Colonic mucosa (tissue), 4 donors: ENCODE results near the gene STIMATE. TPM values are rescaled to one million over a fixed set of nuclear protein-coding genes. Genes with fewer than 3 reads are reported as not detected.

Experiments used
- DNase-seq: peaks from one replicate; pipeline ENCODE4 v3.0.0-alpha.2; 2020
- H3K27ac ChIP-seq: fragments of 200-600 bp; one replicate; pipeline ENCODE4 v1.8.0; 2021
- H3K27me3 ChIP-seq: fragments of 200-600 bp; one replicate; pipeline ENCODE4 v1.8.0; 2021
- H3K36me3 ChIP-seq: fragments of 200-600 bp; one replicate; pipeline ENCODE4 v1.8.0; 2021
- H3K4me1 ChIP-seq: fragments of 200-600 bp; one replicate; pipeline ENCODE4 v1.8.0; 2021; ENCODE audit warnings: mild to moderate bottlenecking
- H3K4me3 ChIP-seq: fragments of 200-600 bp; one replicate; pipeline ENCODE4 v1.8.0; 2021
- H3K9ac ChIP-seq, 2 donors: one replicate each; pipeline ENCODE4 v1.7.0; 2013; ENCODE audit warnings: control low read depth in 2 of 2, low read depth in 2 of 2, low read length in 2 of 2
- H3K9me3 ChIP-seq: fragments of 200-600 bp; one replicate; pipeline ENCODE4 v1.8.0; 2021
- intact Hi-C: fragments of 100-400 bp; cut with DNase I; formaldehyde crosslinking; loops from one replicate; pipeline ENCODE4 v1.14.1; 2022
- total RNA-seq, 2 donors: library from RNA; stranded (reverse); fragmentation: NEBNext Ultra II Directional in 1 of 2; extraction: Animal tissue kit (Norgen Biotek cat#: 25700) in 1 of 2; gene quantifications; one replicate each; pipeline ENCODE4 v1.2.1, GENCODE V29; 2021
- TF ChIP-seq, protein P1 (sequence below): fragments of 200-600 bp; IDR thresholded peaks from one replicate; pipeline ENCODE4 v1.8.0; 2022; ENCODE audit warnings: antibody characterized with exemption, mild to moderate bottlenecking
- donor health status: healthy.
- donor health status: DM: no; HTN: no; CAD: no.
- donor health status: DM: no; HTN: no; CAD: no.

Gene STIMATE
- total RNA-seq, 2 donors from 2014 or later, result 7.4 to 15.3 TPM

DNA sequence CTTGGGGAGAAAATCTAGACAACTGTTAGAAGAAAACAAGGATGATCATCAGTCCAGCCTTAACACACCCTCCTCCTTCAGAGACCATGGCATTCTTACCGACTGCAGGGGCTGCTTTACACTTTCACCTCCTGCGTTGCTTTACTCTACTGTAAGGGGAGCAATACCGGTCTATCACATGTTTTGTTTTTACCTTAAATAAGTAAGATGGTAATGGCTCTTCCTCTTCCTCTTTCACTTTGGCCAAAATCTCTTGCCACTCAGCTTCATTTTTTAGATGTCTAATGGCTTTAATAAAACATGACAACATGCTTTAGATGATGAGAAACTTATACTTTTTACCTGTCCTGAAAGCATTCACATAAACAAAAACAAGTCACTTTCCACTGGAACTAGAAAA, 33.4 kb upstream of the STIMATE start:
- Histone ChIP-seq H3K36me3 (no peaks in the 10 kb centered on the region), H3K9ac (no peak overlapping the region), H3K4me3 (no peak overlapping the region), H3K9me3 (no peaks in the 10 kb centered on the region), H3K27ac (no peak overlapping the region), H3K27me3 (no peaks in the 10 kb centered on the region), H3K4me1 (no peaks in the 10 kb centered on the region)
- DNase-seq, result no peak
- TF ChIP-seq, protein P1, sequence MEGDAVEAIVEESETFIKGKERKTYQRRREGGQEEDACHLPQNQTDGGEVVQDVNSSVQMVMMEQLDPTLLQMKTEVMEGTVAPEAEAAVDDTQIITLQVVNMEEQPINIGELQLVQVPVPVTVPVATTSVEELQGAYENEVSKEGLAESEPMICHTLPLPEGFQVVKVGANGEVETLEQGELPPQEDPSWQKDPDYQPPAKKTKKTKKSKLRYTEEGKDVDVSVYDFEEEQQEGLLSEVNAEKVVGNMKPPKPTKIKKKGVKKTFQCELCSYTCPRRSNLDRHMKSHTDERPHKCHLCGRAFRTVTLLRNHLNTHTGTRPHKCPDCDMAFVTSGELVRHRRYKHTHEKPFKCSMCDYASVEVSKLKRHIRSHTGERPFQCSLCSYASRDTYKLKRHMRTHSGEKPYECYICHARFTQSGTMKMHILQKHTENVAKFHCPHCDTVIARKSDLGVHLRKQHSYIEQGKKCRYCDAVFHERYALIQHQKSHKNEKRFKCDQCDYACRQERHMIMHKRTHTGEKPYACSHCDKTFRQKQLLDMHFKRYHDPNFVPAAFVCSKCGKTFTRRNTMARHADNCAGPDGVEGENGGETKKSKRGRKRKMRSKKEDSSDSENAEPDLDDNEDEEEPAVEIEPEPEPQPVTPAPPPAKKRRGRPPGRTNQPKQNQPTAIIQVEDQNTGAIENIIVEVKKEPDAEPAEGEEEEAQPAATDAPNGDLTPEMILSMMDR, result no peak
- intact Hi-C loops, result loop anchor here (5.0 kb wide), 1 partner anchor 78 kb away; no protein-coding TSS in a partner anchor

DNA sequence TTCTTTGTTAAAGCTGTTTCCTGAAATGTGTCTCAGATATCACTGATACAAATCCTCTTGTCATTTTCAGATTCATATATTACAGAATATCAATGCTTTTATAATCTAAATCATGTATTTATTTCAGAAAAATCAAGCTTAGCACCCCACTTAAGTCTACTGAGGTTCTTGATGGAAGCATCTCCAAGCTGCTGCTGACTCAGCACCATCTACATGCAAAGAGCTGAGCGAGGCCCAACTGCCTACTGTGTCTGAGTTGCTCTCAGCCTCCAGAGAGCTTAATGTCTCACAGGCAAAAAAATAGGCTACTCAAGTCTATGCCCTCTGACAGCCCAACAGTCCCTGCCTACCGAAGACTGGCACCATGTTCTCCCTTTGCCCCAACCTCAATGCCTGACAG, 29.2 kb upstream of the STIMATE start:
- DNase-seq, result no peak
- Histone ChIP-seq H3K27me3 (no peaks in the 10 kb centered on the region), H3K9me3 (no peaks in the 10 kb centered on the region), H3K4me3 (no peak overlapping the region), H3K9ac (no peak overlapping the region), H3K36me3 (no peaks in the 10 kb centered on the region), H3K27ac (no peak overlapping the region), H3K4me1 (no peaks in the 10 kb centered on the region)
- intact Hi-C loops, result loop anchor here (10.0 kb wide), 1 partner anchor 172 kb away; no protein-coding TSS in a partner anchor
- TF ChIP-seq, protein P1, result no peak

DNA sequence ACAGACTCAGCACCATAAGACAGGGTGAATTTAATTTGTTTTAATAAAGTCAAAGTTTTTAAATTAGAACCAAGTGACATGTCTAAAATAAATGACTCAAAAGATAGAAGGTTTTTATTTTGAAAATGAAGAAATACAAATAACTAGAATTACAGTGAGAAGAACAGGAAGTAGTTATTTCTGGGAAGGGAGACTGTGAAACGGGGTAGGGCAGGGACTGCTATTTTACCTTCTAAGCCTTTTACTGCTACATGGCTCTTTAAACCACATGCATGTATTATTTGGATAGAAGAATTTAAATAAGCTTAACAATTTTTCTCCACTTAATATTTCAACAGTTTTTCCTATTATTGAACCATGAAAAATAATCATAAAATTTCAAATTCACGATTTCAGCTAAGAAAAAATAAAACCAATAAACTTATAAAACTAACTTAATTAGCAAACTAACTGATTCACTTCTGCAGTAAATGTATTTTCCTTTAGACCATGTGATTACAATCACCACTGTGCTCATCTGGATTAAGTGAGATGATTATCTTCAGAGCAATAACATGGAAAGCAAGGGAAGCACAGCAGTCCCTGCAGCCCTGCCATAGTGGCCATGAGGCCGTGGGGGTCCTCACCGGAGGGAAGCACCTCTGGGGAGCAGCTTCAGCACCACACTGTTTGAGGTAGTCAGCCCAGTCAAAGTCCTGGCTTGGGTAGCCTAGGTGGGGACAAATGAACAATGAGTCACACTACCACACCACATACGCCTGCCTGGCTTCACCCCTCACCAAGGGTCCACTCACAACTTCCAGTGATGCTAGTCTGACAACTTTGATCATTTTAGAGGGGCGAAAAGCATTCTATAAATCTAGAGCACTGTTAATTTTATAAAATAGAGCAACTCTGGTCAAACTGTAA, 28.3 kb upstream of the STIMATE start:
- intact Hi-C loops, result loop anchor here (10.0 kb wide), 1 partner anchor 171 kb away; no protein-coding TSS in a partner anchor
- H3K4me1 ChIP-seq, result no peaks in the 10 kb centered on the region
- no peaks in the 10 kb centered on the region for H3K9me3 ChIP-seq
- no peak overlapping the region for H3K27ac ChIP-seq
- TF ChIP-seq, protein P1, result no peak
- H3K9ac ChIP-seq, result no peak overlapping the region
- no peaks in the 10 kb centered on the region for H3K27me3 ChIP-seq
- no peak for DNase-seq
- no peak overlapping the region for H3K4me3 ChIP-seq
- no peaks in the 10 kb centered on the region for H3K36me3 ChIP-seq

GRCh38 chr3:52923963-52924362, 26.6 kb upstream of the STIMATE start:
- TF ChIP-seq, protein P1, result no peak
- Histone ChIP-seq H3K9me3 (no peaks in the 10 kb centered on the region), H3K36me3 (no peaks in the 10 kb centered on the region), H3K9ac (no peak overlapping the region), H3K27me3 (no peaks in the 10 kb centered on the region), H3K4me1 (no peaks in the 10 kb centered on the region), H3K4me3 (no peak overlapping the region), H3K27ac (no peak overlapping the region)
- no peak for DNase-seq
- intact Hi-C loops, result loop anchor here (10.0 kb wide), 1 partner anchor 169 kb away; no protein-coding TSS in a partner anchor

GRCh38 chr3:52920841-52921240, 23.5 kb upstream of the STIMATE start:
- TF ChIP-seq, protein P1, result no peak
- Histone ChIP-seq H3K9ac (no peak overlapping the region), H3K4me1 (no peaks in the 10 kb centered on the region), H3K27ac (no peak overlapping the region), H3K9me3 (no peaks in the 10 kb centered on the region), H3K4me3 (no peak overlapping the region), H3K36me3 (no peaks in the 10 kb centered on the region), H3K27me3 (no peaks in the 10 kb centered on the region)
- intact Hi-C loops, result loop anchor here (10.0 kb wide), 1 partner anchor 166 kb away; no protein-coding TSS in a partner anchor
- DNase-seq, result no peak
